Bronchial smooth muscle cell (primary cell): ENCODE results near the gene SMIM33. TPM values are rescaled to one million over a fixed set of nuclear protein-coding genes. Genes with fewer than 3 reads are reported as not detected.

Experiments used
- total RNA-seq: library from RNA; depleted of rRNA; stranded (reverse); fragments of >200 nt; gene quantifications from 2 replicates; pipeline ENCODE4 v1.2.1, GENCODE V29; 2014

The SMIM33 gene
- total RNA-seq, result not detected in 2 replicates

GRCh38 chr5:139470821-139471300, at the start of gene SMIM33:
TSS of gene SMIM33 (plus strand) at chr5:139471004. CDS start at chr5:139471122, 118 bp downstream.

GRCh38 chr5:139439013-139439903, 31.5 kb upstream of the SMIM33 start, which contains the start of gene DNAJC18:
TSS of gene DNAJC18 (minus strand) at chr5:139439525. CDS start at chr5:139439445, 80 bp downstream.

GRCh38 chr5:139462586-139463276, 8.1 kb upstream of the SMIM33 start, which contains the start of gene ECSCR:
TSS of gene ECSCR (minus strand) at chr5:139462743. CDS start at chr5:139462670, 73 bp downstream.

GRCh38 chr5:139482050-139482889, 11.5 kb downstream of the SMIM33 start, which contains the start of gene STING1:
TSS of gene STING1 (minus strand) at chr5:139482758. CDS start at chr5:139481704, 1,054 bp downstream.

Other genes starting within 250 kb of the SMIM33 start
- 211 and 213 TPM in 2 replicates for gene MATR3, start 177.3 kb upstream of the SMIM33 start, total RNA-seq
- 61.9 and 74.1 TPM in 2 replicates for gene PAIP2, start 129.2 kb upstream of the SMIM33 start, total RNA-seq
- not detected in 2 replicates for gene SLC23A1, start 87.7 kb upstream of the SMIM33 start, total RNA-seq
- not detected in 2 replicates for gene MZB1, start 81.1 kb upstream of the SMIM33 start, total RNA-seq
- 0.26 and 1.3 TPM in 2 replicates for gene PROB1, start 75.9 kb upstream of the SMIM33 start, total RNA-seq
- 3.5 and 7.7 TPM in 2 replicates for gene SPATA24, start 66.9 kb upstream of the SMIM33 start, total RNA-seq
- 9.8 and 10.6 TPM in 2 replicates for gene DNAJC18, start 31.5 kb upstream of the SMIM33 start, total RNA-seq
- gene ECSCR, start 8.3 kb upstream of the SMIM33 start, total RNA-seq, result not detected in 2 replicates
- 30.9 and 42.2 TPM in 2 replicates for gene STING1, start 11.8 kb downstream of the SMIM33 start, total RNA-seq
- gene UBE2D2, start 90.3 kb downstream of the SMIM33 start, total RNA-seq, result 26.6 and 37.2 TPM in 2 replicates
- 63.5 and 75.4 TPM in 2 replicates for gene CXXC5, start 177.3 kb downstream of the SMIM33 start, total RNA-seq